DOHH2 (cell line): ENCODE data around the gene CRADD.

ENCODE experiments used
- CTCF ChIP-seq: fragments of 200-600 bp; sonication (generic); IDR thresholded peaks from one replicate; pipeline ENCODE4 v1.5.1; 2014; ENCODE audit warnings: antibody characterized with exemption, mild to moderate bottlenecking, low read depth, low read length; ENCODE audit not compliant: poor library complexity, severe bottlenecking
- EZH2phosphoT487 ChIP-seq: fragments of 200-600 bp; sonication (generic); IDR thresholded peaks from 2 replicates; pipeline ENCODE4 v1.6.1; 2017; ENCODE audit warnings: borderline replicate concordance, mild to moderate bottlenecking, antibody characterized with exemption, low read length, moderate library complexity, mixed read lengths

GRCh38 chr12:93678779-93679178 is 1.6 kb downstream of the CRADD start:
- no peak for TF ChIP-seq CTCF
- TF ChIP-seq EZH2phosphoT487 = no peak
